Mucosa of stomach (tissue), 1 donor: Measurements from ENCODE around the gene FAM76B.

ENCODE experiments used
- H3K27me3 ChIP-seq: one replicate; pipeline ENCODE4 v1.7.0; 2013; ENCODE audit warnings: mild to moderate bottlenecking, low read length; ENCODE audit not compliant: control insufficient read depth, insufficient read depth
- H3K36me3 ChIP-seq: one replicate; pipeline ENCODE4 v1.7.0; 2013; ENCODE audit warnings: low read length; ENCODE audit not compliant: control insufficient read depth, insufficient read depth
- H3K4me1 ChIP-seq: one replicate; pipeline ENCODE4 v1.7.0; 2013; ENCODE audit warnings: mild to moderate bottlenecking, low read length; ENCODE audit not compliant: control insufficient read depth, insufficient read depth
- H3K4me3 ChIP-seq: one replicate; pipeline ENCODE4 v1.7.0; 2013; ENCODE audit warnings: low read length
- H3K9ac ChIP-seq: one replicate; pipeline ENCODE4 v1.7.0; 2013; ENCODE audit warnings: mild to moderate bottlenecking, low read length, moderate library complexity
- H3K9me3 ChIP-seq: one replicate; pipeline ENCODE4 v1.7.0; 2013; ENCODE audit warnings: mild to moderate bottlenecking, low read length, moderate library complexity; ENCODE audit not compliant: control insufficient read depth
- donor health status: Pancreatic carcinoma.

Gene FAM76B

DNA sequence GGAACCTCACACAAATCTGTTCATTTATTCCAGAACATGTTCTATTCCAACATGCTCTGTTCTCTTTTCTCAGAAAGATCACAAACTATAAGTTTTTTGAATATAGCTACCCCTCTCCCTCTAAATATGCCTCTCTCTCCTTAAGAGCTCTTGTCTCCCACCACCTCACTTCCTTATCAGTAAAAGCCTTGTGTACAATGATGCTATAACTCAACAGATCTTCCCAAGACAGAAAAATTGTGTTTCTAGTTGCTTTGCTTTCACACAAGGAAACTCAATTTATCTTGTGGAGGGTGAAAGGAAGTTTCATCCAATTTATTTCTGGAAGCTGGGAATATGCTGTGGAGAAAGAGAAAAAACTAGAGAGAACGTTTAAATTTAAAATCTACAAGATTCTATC is 64.4 kb downstream of the FAM76B start:
- H3K4me1 ChIP-seq = no peaks in the 10 kb centered on the region
- H3K27me3 ChIP-seq = no peaks in the 10 kb centered on the region
- H3K36me3 ChIP-seq = no peaks in the 10 kb centered on the region
- no peaks in the 10 kb centered on the region for H3K9me3 ChIP-seq
- H3K9ac ChIP-seq = no peak overlapping the region
- no peak overlapping the region for H3K4me3 ChIP-seq

- Histone ChIP-seq H3K4me3 (no peak overlapping the region), H3K36me3 (no peaks in the 10 kb centered on the region), H3K9me3 (no peaks in the 10 kb centered on the region), H3K9ac (no peak overlapping the region), H3K27me3 (no peaks in the 10 kb centered on the region), H3K4me1 (no peaks in the 10 kb centered on the region)
These were observed 66.1 kb downstream of the FAM76B start for GRCh38 chr11:95723361-95723942.

- no peak overlapping the region for H3K4me3 ChIP-seq
- no peak overlapping the region for H3K9ac ChIP-seq
- no peaks in the 10 kb centered on the region for H3K27me3 ChIP-seq
- no peaks in the 10 kb centered on the region for H3K4me1 ChIP-seq
- H3K36me3 ChIP-seq = no peaks in the 10 kb centered on the region
- H3K9me3 ChIP-seq = no peaks in the 10 kb centered on the region
These were observed 69.4 kb downstream of the FAM76B start for GRCh38 chr11:95720195-95720594.
